Gastroesophageal sphincter (tissue), 4 donors: ENCODE results near the gene FAM237B. TPM values are rescaled to one million over a fixed set of nuclear protein-coding genes. Genes with fewer than 3 reads are reported as not detected.

Source experiments
- ATAC-seq: fragments of 150-250 bp; one replicate; pipeline ENCODE4 v1.9.1; 2016; ENCODE audit warnings: mild to moderate bottlenecking, moderate library complexity
- H3K27ac ChIP-seq, 4 donors: fragments of 200-600 bp; sonication (generic) in 3 of 4; 1 replicate in 3 of 4; 2 replicates in 1 of 4; pipeline ENCODE4 v1.5.1; 2016 to 2019
- H3K27me3 ChIP-seq: fragments of 200-600 bp; sonication (generic); one replicate; pipeline ENCODE4 v1.5.1; 2019
- H3K36me3 ChIP-seq, 2 donors: fragments of 200-600 bp; sonication (generic); one replicate each; pipeline ENCODE4 v1.5.1; 2019; ENCODE audit warnings: control low read depth in 1 of 2
- H3K4me1 ChIP-seq, 3 donors: fragments of 200-600 bp; sonication (generic); 1 replicate in 2 of 3; 2 replicates in 1 of 3; pipeline ENCODE4 v1.5.1; 2016 to 2019; ENCODE audit warnings: control low read depth in 2 of 3
- H3K4me3 ChIP-seq, 2 donors: fragments of 200-600 bp; sonication (generic); one replicate each; pipeline ENCODE4 v1.5.1; 2019; ENCODE audit warnings: mild to moderate bottlenecking in 1 of 2, moderate library complexity in 1 of 2
- H3K9me3 ChIP-seq, 3 donors: fragments of 200-600 bp; sonication (generic); one replicate each; pipeline ENCODE4 v1.5.1; 2017 to 2019; ENCODE audit warnings: control low read depth in 2 of 3
- CTCF ChIP-seq, 4 experiments: fragments of 200-600 bp in 2 of 4; fragments of 450-650 bp in 2 of 4; sonication (generic) in 1 of 4; IDR thresholded peaks; one replicate each; pipeline ENCODE4 v1.5.1; 2017 to 2019; ENCODE audit warnings: antibody characterized with exemption in 4 of 4, mild to moderate bottlenecking in 2 of 4, moderate library complexity in 2 of 4
- EP300 ChIP-seq: sonication (generic); formaldehyde crosslinking; IDR thresholded peaks from one replicate; pipeline ENCODE4 v1.6.1; 2017; ENCODE audit warnings: antibody characterized with exemption, mild to moderate bottlenecking
- POLR2A ChIP-seq, 2 donors: fragments of 450-650 bp; IDR thresholded peaks; one replicate each; pipeline ENCODE4 v1.6.1; 2017; ENCODE audit warnings: antibody characterized with exemption in 2 of 2, mild to moderate bottlenecking in 2 of 2, moderate library complexity in 1 of 2
- POLR2AphosphoS5 ChIP-seq: sonication (generic); formaldehyde crosslinking; IDR thresholded peaks from one replicate; pipeline ENCODE4 v1.6.1; 2017; ENCODE audit warnings: antibody characterized with exemption
- WGBS, 2 donors: methylation state at CpG; one replicate each; pipeline ENCODE4 v1.1.5; 2018; ENCODE audit warnings: low coverage in 1 of 2; 5-methylcytosine and 5-hydroxymethylcytosine counted together
- total RNA-seq, 4 donors: library from RNA; depleted of rRNA; stranded (reverse); fragments of >200 nt; gene quantifications; one replicate each; pipeline ENCODE4 v1.1.0, GENCODE V29; 2016

Gene FAM237B
- total RNA-seq, 4 donors from 2014 or later, result not detected

DNA sequence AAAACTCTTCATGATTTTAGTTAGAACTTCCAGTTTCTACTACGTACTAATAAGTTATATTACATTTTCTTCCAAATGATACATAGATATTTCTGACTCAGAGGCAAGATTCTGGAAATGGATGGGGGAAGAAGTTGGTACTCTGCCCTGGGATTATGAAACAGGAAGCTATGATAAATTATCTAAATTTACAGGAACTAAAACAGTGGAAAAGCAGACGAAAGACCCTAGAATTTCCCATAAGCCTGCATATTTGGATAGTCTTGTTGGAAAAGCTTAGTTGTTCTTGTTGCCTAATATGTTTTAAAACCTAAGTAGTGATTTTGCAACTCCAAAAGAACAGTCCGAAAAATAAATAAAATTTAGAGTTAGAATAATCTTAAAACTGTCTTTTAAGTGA, 54.3 kb downstream of the FAM237B start:
- H3K27ac ChIP-seq, result peak overlapping the region in 2 of 4 donors; percentile 46 to 48
- H3K36me3 ChIP-seq, result no peaks in the 10 kb centered on the region
- H3K4me3 ChIP-seq, result no peak overlapping the region
- no peaks in the 10 kb centered on the region for H3K27me3 ChIP-seq
- no peak for TF ChIP-seq POLR2A (IDR thresholded peaks at IDR 0.05)
- no peak for TF ChIP-seq EP300
- TF ChIP-seq CTCF (IDR thresholded peaks at IDR 0.05), result no peak
- peak; percentile 38 for TF ChIP-seq POLR2AphosphoS5
- WGBS, 2 donors, result 41 to 58% methylated on average over 3 of the region's 3 CpGs
- ATAC-seq, result peak; percentile 87
- H3K4me1 ChIP-seq, result no peaks in the 10 kb centered on the region
- no peaks in the 10 kb centered on the region for H3K9me3 ChIP-seq

Other genes with a start within 250 kb of the FAM237B start
- 10 to 100 TPM in 3 of 4 donors, 1 to 10 TPM in 1; 2.6 to 14.2 (median 12.6) TPM for gene STEAP1, start 166.8 kb downstream of the FAM237B start, total RNA-seq
- gene STEAP2, start 109.6 kb downstream of the FAM237B start, total RNA-seq, result 10 to 100 TPM; 21.0 to 38.4 (median 25.0) TPM
- 10 to 100 TPM in 1 of 4 donors, 1 to 10 TPM in 3; 6.1 to 11.5 (median 7.2) TPM for gene CFAP69, start 76.1 kb downstream of the FAM237B start, total RNA-seq
- gene GTPBP10, start 25.4 kb upstream of the FAM237B start, total RNA-seq, result 10 to 100 TPM in 3 of 4 donors, 1 to 10 TPM in 1; 8.9 to 35.5 (median 13.1) TPM
- gene CLDN12, start 82.2 kb upstream of the FAM237B start, total RNA-seq, result 10 to 100 TPM; 23.6 to 64.1 (median 27.4) TPM
- gene PTTG1IP2, start 148.3 kb upstream of the FAM237B start, total RNA-seq, result not detected